NCI-H446 (cell line): ENCODE measurements around the gene OR14K1.
"Not testable (repeated sequence)": the region's sequence is repeated elsewhere in the genome, so short reads cannot be mapped to it uniquely, and the experiment has no call there.

Experiments
- DNase-seq, 2 experiments: peaks; one replicate each; lab custom pipeline; 2025; lab: John Stamatoyannopoulos, UW

The OR14K1 gene, protein sequence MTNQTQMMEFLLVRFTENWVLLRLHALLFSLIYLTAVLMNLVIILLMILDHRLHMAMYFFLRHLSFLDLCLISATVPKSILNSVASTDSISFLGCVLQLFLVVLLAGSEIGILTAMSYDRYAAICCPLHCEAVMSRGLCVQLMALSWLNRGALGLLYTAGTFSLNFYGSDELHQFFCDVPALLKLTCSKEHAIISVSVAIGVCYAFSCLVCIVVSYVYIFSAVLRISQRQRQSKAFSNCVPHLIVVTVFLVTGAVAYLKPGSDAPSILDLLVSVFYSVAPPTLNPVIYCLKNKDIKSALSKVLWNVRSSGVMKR

DNA sequence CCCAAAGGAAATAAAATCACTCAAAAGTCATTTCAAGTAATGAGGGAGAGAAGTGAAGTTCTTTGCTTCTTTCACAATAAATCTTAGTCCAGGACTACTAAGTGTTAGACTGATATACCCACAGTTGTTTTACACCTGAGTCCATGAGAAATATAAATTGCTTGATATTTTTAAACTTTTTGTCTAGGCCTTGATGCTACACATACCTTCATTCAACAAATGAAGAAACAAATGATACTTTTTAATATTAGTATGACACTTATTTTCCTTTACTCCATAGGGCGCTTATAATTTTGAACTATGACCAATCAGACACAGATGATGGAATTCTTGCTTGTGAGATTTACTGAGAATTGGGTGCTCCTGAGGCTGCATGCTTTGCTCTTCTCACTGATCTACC lies at the start of gene OR14K1:
Gene OR14K1 (plus strand): TSS at position 301 of the 400 bp plus-strand sequence. CDS start 0 bp downstream, at position 301.
- no peak for DNase-seq

DNA sequence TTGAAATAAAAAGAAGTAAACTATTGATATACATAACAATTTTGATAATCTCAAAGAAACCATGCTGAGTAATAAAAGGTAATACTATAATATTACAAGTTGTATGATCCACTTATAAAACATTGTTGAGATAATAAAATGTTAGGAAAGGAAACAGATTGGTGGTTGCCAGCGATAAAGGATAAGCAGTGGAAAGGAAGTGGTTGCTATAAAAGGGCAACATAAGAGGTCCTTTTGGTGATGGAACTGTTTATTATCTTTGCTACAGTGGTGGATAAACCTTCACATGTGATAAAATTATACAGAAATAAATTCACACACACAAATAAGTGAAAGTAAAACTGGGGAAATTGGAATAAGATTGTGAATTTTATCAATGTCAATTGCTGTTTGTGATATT lies 37.1 kb upstream of the OR14K1 start:
- no peak for DNase-seq

DNA sequence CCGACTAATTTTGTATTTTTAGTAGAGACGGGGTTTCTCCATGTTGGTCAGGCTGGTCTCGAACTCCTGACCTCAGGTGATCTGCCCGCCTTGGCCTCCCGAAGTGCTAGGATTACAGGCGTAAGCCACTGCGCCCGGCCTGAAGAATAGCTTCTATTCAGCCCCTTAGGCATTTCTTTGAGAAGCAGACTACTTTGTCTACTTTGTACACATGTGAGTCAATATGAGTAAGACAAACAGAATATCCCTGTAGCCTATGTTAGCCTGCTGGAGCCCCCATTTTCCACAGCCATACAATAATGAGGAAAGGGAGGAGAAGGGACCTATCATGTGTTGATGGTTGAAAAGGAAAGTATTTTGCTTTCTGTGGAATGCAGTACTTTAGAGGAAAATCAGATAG lies 27.7 kb upstream of the OR14K1 start:
- DNase-seq, result not testable (repeated sequence)

DNA sequence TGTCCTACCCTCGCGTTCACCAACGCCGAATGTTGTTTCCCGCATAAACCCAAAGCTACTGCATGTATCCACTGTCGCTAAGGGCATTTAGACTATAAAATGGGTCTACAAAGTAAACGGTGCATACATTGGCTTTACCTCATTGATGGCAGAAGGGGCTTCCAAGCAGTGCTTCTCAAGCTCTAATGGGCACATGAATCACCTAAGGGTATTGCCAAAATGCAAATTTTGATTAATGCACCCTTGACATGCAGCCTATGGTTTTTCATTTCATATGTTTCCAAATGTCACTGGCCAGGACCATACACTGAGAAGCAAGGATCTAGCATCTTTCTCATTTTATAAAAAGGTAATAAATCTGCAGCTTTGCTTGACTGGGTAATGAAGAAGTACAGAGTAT lies 24.7 kb upstream of the OR14K1 start:
- DNase-seq, result no peak

DNA sequence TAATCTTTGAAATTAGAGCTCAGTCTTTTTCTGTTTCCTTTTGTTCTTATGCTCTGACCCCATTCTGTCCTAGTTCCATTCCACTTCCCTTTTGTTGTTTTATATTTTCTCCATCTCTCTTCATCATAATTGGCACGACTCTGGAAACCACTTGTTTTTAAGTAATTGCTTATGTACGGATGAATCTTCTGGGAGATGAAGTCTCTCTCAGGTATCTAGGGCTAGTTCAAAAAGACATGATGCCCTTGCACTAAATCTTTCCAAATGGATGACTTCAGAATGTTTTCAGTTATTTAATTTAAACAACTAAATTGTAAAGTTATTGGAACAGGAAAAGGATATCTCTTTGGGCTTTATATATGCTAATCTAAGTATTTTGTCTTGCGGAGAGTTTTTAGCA lies 21.9 kb upstream of the OR14K1 start, which contains the start of gene OR6F1:
Gene OR6F1 (minus strand): TSS at position 101 of the 400 bp plus-strand sequence. CDS start 3,891 bp downstream, outside the sequence.
- no peak for DNase-seq

DNA sequence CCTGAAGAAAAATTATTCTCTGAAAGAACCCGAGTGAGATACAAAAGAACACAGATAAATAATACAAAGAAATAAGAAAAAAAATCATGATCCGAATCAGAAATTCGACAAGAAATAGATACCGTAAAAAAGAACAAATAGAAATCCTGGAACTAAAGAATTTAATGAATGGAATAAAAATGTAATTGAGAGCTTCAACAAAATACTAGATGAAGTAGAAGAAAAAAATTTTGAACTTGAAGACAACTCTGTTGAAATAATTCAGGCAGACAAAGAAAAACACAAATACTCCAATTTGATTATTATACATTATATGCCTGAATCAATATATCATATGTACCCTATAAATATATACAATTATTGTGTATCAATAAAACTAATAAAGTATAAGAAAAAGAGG lies 17.2 kb upstream of the OR14K1 start:
- DNase-seq, result no peak

DNA sequence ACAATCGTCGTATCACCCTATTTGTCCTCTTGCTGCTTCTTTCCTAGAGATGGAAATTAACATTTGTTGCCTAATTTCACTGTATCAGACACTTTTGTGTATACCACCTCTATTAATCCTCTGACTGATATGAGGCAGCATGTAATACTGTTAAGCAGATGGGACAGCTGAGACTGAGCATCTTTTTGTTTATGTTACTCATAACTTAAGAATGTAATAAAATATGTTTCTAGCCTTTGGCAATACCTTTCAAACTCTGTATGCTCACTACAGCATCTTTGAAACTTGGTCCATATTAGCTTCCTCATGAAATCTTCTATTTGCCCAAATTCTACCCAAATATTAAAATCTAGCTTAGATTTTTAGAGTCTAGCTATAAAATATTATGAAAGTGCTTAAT lies 2.3 kb downstream of the OR14K1 start:
- DNase-seq, result no peak

DNA sequence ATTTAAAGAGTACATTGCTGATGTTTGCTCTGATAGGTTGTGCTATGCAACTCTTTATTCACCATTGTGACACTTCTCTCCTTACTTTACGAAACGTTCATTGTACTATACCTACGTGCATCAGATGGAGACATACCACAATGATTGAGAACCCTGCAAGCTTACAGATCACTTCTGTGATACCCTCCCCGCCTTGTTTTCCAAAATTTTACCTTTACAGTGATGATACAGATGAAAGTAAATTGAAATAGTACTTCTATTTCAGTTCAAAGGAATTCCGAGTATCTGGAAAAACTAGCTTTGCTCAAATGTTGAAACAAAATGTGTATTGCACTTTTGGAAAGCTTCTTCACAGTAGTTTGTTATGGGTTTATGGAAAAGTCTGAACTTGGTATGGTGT lies 3.3 kb downstream of the OR14K1 start:
- no peak for DNase-seq

DNA sequence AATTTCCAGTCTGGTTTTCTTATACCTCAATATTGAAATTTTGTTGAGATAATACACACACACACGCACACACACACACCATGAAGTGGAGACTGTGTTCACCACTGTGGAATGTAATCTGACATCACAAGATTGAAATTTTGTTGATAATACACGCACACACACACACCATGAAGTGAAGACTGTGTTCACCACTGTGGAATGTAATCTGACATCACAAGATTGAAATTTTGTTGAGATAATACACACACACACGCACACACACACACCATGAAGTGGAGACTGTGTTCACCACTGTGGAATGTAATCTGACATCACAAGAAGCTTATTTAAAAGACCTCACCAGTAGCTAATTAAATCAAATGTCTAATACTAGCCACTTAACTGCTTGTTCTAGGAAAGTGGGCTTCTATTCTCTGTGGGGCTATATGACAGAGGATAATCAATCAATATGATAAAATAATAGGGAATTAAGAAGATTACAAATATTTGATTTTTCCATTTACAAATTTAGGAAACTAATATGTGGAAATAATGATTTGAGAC lies 3.9 kb downstream of the OR14K1 start:
- not testable (repeated sequence) for DNase-seq

DNA sequence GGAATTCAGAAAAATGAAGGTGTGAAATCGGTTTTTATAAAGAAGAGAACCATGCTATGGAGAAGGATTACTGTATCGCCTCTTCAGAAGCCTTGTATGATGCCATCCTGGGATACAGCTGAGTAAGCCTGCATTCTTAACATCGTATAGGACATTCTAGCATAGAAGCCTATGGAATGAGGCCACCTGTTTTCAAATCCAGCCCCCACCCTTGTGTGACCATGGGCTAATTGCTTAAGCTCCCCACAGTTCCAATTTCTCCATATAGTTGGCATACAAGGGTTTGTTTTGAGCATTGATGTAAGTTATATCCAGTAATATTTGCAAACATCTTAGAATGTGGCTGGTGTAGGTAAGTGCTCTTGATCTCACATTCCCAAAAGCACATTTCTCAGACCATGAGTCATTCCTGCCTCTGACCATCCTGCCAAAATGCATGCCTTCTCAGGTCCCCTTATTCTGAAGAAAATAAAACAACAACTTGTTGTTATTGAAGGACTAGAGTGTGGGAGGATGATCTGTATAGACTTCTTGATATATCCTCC lies 8.0 kb downstream of the OR14K1 start:
- DNase-seq, result no peak

DNA sequence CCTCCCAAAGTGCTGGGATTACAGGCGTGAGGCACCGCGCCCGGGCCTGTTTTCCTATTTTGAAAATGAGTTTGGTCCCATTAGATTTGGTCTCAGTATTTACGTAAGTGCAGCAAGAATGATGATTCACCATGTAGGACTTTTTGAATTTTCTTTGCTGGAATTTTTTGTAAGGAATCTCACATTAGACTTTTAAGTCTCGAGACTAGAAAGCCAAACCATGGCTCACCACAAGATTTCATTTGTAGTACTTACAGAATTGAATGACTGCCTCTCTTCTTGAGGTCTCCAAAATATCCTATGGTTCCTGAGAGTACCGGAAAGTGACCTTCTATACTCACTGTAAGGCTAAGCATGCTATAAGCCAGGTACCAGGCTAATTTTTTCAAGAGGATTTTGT lies 9.2 kb downstream of the OR14K1 start:
- DNase-seq, result no peak

DNA sequence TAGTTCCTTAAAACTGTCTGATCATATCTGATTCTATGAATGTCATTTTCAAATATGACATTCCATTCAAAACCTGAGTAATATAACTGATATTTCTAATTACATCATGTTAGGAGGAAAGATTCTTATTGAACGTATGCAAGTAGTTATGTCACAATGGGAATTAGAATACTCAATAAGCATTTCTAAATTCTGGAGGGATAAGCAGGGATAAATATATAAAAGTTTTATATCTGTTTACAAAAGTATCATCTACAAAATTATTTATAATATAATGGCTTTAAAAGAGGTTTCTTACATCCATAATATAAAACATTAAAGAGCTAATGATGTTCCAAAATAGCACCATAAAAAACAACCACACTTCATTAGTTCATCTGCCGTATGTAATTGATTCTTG lies 9.6 kb downstream of the OR14K1 start, which contains the start of gene OR14A2:
Gene OR14A2 (minus strand): TSS at position 101 of the 400 bp plus-strand sequence.
- no peak for DNase-seq

DNA sequence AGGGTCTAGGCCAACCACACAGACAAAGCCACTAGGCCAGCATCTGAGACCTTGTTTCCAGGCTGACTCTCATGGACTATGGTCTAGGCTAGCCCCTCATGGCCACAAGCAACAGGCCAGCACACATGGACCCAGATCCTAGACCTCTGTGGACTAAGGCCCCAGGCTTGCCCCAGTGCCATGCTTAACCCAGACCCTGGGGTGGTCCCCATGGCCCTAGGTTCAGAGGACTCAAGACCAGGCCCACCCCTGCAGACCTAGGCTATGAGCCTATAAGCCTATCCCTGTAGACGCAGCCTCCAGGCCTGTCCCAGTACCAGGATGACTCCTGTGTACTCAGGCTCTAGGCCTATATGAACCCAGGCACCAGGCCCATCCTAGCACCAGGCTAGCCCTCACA lies 11.5 kb downstream of the OR14K1 start:
- no peak for DNase-seq

DNA sequence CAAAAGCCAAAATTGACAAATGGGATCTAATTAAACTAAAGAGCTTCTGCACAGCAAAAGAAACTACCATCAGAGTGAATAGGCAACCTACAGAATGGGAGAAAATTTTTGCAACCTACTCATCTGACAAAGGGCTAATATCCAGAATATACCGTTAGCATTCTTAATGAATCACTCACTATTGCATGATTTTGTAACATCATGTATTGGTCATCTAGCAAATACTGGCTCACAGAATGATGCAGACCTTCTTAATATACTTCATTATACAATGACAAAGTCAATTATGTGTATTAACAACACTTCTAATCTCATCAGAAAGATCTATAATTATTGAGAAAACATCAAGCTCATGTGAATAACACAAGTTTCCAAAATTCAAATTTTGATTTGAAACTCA lies 15.9 kb downstream of the OR14K1 start:
- not testable (repeated sequence) for DNase-seq

DNA sequence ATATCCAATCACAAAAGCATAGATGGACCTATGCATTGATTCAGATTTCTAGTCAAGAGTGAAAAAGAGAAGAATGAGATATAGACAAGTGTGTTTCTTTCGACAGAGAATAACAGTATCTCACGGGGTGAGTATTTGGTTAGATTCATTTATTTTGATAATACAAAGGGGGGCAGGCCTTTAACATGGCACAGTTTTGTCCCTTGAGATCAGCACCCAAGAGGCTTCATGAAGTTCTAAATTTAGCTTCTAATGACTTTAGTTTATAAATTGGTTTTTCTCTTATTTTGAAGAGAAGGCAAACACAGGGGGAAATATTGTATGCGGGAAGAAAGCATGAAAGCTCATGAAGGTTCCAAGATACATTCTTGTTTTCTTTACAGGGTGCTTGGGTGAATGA lies 22.0 kb downstream of the OR14K1 start, which contains the start of gene OR1C1:
Gene OR1C1 (minus strand): TSS at position 101 of the 400 bp plus-strand sequence. CDS start 2,150 bp downstream, outside the sequence.
- no peak for DNase-seq

DNA sequence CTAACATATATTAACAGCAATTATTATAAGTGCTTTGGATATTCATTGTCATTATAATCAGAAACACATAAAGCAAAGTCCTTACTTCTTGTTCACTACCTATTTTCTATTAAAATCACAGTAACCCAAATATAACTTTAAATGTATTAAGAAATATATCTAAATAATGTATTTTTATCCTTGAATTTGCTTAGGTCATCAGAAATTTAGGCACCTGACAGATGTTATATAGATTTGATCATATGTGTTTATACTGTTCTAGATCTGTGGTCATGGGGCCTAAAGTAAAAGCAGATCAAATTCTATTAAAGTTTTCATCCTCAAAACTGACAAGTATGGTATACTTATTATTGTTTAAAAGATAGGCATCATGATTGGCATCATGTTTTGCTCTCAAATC lies 31.2 kb downstream of the OR14K1 start:
- no peak for DNase-seq
